GM12873 (cell line): Measurements from ENCODE around the gene WBP1.
A peak's percentile ranks its signal among the peaks of the same experiment; 100 is the strongest.

Experiments
- TF ChIP-seq, protein P1 (sequence below): IDR thresholded peaks from 2 replicates; pipeline ENCODE4 v1.5.1; 2012; ENCODE audit warnings: low read depth, mild to moderate bottlenecking, moderate library complexity, low read length, control low read depth; ENCODE audit not compliant: insufficient read depth; ENCODE audit errors: missing control alignments

The WBP1 gene

DNA sequence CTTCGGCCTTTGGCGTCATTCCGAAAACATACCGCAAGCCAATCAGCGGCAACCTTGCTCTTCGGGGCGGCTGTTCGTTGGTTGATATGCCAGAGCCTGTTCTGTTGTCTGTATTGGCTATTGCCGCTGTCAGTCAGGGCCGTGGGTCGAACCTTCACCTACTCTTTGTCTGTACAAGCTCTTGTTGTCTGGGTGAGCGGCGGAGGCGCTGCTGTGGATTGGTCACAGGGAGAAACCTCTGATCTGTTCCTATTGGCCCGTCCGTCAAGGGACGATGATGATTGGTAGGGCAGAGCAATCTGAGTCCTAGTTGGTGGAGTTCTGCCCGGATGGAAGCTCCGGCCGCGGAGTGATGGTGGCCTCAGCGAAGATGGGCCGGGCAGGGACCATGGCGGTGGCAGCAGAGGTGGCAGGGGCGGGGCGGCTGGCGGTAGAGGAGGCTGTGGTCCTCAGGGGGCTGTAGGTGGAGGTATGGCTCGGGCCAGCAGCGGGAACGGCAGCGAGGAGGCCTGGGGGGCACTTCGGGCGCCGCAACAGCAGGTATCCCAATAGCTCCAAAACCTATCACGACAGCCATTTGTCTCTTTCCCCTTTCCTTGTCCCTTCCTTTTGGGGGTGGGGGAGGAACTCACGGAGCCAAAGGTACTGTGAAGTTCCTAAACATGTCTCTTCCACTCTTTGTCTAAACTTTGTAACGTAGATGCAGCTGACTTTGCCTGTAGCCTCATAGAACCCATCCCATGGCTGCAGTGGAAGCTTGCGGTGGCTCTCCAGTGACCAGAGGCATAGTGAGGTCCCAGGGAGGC, at the start of gene WBP1:
Gene WBP1, plus strand, starts transcription at position 307 of the 806 bp plus-strand sequence. Its CDS starts 165 bp downstream, at position 472.
- TF ChIP-seq, protein P1, sequence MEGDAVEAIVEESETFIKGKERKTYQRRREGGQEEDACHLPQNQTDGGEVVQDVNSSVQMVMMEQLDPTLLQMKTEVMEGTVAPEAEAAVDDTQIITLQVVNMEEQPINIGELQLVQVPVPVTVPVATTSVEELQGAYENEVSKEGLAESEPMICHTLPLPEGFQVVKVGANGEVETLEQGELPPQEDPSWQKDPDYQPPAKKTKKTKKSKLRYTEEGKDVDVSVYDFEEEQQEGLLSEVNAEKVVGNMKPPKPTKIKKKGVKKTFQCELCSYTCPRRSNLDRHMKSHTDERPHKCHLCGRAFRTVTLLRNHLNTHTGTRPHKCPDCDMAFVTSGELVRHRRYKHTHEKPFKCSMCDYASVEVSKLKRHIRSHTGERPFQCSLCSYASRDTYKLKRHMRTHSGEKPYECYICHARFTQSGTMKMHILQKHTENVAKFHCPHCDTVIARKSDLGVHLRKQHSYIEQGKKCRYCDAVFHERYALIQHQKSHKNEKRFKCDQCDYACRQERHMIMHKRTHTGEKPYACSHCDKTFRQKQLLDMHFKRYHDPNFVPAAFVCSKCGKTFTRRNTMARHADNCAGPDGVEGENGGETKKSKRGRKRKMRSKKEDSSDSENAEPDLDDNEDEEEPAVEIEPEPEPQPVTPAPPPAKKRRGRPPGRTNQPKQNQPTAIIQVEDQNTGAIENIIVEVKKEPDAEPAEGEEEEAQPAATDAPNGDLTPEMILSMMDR: no peak

DNA sequence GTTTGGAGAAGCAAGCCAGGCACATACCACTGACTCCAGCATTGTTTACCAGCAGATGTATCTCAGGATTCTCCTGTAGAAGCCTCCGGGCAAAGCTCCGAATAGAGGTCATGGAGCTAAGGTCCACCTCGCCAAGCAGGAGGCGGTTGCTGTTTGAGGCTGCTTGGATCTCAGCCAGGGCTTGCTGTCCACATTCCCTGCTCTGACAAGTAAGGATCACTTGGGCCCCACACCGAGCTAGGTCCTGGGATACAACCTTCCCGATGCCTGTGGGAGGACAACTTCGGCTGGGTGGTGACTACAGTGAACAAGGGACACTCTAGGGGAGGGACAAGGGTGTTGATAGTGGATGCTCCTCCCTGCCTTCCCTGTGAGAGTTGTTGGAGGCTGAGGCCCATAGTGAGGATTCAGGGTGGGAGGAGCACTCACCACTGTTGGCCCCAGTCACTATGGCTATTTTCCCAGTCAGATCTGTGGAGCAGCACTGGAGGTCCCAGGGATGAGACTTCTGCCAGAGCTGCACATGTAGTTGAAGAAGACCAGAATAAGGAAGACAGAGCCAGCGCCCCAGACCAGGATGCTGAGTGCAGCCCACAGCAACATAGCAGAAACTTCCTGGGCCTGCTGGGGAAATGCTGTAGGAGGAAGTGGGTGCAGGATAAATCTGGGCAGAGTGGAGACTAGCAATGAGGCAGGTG, 45.1 kb upstream of the WBP1 start:
- TF ChIP-seq, protein P1: no peak

DNA sequence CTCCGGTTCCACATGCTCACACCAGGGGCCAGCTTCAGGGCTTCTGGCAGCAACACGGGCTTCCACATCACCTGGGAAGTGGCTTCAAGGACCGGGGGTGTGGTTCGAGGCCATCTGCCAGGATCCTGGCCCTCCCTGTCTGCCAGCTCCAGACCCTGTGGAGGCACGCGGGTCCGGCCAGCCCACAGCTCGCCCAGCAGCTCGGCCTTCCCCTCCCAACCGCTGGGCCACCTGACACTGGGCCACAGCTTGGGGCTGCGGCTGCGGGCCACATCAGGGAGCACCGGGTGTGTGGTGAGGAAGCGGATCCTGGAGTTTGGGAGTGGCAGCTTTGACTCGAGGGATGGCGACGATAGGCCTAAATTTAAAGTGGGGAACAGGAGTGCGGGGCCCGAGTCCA, 43.8 kb upstream of the WBP1 start:
- TF ChIP-seq, protein P1: no peak

DNA sequence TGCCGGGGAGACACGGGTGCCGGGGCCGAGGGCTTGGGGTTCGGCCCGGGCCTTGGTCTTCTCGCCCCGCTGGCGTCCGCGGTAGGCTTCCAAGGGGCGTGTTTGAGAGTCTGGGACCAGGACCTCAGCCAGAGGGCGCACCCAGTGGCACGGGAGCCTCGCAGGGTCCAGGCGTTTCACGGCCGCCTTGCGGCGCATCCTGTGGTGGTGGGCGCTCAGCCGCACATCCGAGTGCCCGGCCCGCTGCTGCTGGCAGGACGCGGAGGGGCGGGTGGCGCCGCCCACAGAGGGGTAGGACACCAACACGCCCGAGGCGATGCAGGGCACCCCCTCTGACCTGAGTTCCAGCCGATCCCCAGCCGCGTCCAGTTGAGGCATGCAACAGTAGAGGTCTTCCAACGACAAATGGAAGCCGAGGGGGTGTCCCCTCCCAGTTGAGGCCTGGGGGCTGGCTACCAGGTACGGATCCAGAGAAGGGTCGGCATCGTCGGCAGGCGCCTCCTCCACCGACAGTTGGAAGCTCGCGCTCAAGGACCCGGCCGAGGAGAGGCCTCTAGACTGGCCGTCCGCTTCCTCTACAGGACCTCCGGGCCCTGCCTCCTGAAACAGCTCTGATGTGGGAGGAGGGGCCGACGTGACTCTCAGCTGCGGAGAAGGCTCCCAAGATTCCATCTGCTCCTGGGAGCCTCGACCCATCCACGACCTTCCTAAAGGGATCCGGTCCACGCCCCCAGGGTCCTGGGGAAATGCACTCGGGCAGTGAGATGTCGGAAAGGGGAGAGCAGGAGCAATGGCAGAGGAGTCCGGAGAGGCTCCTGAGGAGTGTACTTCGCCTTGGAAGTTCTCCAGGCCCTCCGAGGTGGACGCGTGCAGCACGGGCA, 43.1 kb upstream of the WBP1 start:
- TF ChIP-seq, protein P1: peak; percentile 14

DNA sequence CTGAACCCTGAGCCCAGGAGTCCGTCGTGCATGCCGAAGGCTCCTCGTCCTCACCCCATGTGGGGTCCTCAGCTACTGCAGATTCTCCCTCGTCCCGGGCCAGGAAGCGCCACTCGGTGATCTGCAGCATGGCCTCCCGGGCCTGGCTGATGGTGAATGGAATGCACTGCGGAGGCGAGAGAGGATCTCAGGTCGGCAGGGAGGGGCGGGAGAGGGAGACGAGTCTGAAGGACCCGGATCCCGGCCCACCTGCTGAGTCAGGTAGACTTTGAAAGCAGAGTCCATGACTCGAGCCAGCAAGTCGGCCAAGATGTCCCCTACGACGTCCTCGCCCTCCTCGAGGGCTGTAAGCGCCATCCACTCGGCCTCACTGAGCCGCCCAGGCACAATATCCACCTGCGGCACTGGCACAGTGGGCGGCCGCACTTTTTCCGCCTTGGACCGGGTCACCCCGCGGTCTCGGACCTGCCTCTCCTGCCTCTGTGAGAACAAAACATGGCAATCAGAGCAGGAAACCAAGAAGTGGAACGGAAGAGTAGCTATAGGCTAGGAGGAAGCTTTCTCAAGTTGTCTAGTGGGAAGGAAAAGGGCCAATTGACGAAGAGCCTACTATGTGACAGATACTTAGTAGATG, 42.4 kb upstream of the WBP1 start:
- TF ChIP-seq, protein P1: no peak

DNA sequence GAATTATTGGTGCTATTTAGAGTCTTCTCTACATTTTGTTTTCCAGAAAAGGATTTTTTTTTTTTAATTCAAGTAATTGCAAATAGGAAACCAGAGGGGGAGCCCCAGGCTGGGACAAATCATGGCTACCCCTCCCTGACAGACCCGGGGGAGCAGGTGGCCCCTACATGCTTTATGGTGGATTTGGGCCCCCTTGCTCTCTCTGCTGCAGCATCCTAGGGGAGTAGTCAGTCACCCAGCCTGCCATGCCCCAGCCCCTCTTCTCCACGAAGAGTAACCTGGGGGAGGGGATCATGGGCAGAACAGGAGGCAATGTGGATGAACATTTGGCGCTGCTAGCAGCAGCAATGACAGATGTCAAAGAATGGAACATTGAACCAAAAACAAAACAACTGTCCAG, 41.5 kb upstream of the WBP1 start:
- TF ChIP-seq, protein P1: peak; percentile 4

DNA sequence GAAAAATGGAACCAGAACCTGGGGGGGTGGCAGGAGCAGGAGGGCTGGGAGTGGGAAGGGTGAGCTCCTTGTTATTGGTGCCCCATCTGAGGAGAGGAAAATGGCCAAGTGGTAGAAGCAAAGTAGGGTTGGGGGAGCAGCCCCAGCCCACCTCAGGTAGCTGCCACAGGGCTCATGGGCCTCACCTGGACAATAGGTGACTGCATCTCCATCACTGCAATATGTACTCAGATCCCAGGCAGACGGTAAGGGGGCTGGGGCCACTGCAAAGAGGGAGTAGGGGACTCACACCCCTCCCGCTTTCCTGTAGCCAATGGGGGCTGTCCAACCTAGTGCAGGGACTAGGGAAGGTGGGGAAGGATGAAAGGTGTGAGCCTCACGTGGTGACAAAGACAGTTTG, 41.0 kb upstream of the WBP1 start:
- TF ChIP-seq, protein P1: no peak
